ENCODE results near the gene FHIT. TPM values are rescaled to one million over a fixed set of nuclear protein-coding genes. Genes with fewer than 3 reads are reported as not detected.

The FHIT gene
- total RNA-seq, 1 experiment from 2014 or later, result 9.8 TPM

GRCh38 chr3:60728006-60728405, 523.2 kb downstream of the FHIT start:
- Histone ChIP-seq H4K20me1 (ENCODE audit: insufficient read depth) (no peaks in the 10 kb centered on the region), H2AFZ (no peak overlapping the region), H3K9me3 (ENCODE audit: insufficient read depth, low read depth) (no peaks in the 10 kb centered on the region), H3K4me1 (replicated peaks; ENCODE audit: insufficient read depth) (no peaks in the 10 kb centered on the region), H3F3A (ENCODE audit: insufficient read depth, low read depth) (no peaks in the 10 kb centered on the region), H3K79me2 (ENCODE audit: low read depth) (no peaks in the 10 kb centered on the region), H3K9me2 (ENCODE audit: insufficient read depth) (no peaks in the 10 kb centered on the region), H3K4me2 (no peak overlapping the region), H3K36me3 (ENCODE audit: low read depth) (no peaks in the 10 kb centered on the region), H3K27me3 (ENCODE audit: insufficient read depth, low read depth) (no peaks in the 10 kb centered on the region), H3K27ac (no peak overlapping the region), H3K4me3 (no peak overlapping the region)
- no TSS peak for BruUV-seq (replicated peaks)
- intact Hi-C loops (cut with micrococcal nuclease; ENCODE audit: unreplicated experiment), result no loop called here
- TF ChIP-seq EZH2 (IDR thresholded peaks at IDR 0.05; ENCODE audit: low read depth), result no peak
- no peak for TF ChIP-seq CTCF (conservative IDR thresholded peaks at IDR 0.05)
- no peak for DNase-seq
- ChIA-PET POLR2A (ENCODE audit: unreplicated experiment) (no interaction called here), CTCF (no interaction called here)

GRCh38 chr3:60720736-60721135, 530.5 kb downstream of the FHIT start:
- intact Hi-C loops (cut with micrococcal nuclease; ENCODE audit: unreplicated experiment), result no loop called here
- H3K27me3 ChIP-seq (ENCODE audit: insufficient read depth, low read depth), result no peaks in the 10 kb centered on the region
- no peaks in the 10 kb centered on the region for H3K9me2 ChIP-seq (ENCODE audit: insufficient read depth)
- no peaks in the 10 kb centered on the region for H3K9me3 ChIP-seq (ENCODE audit: insufficient read depth, low read depth)
- no peaks in the 10 kb centered on the region for H3F3A ChIP-seq (ENCODE audit: insufficient read depth, low read depth)
- TF ChIP-seq EZH2 (IDR thresholded peaks at IDR 0.05; ENCODE audit: low read depth) (no peak), CTCF (conservative IDR thresholded peaks at IDR 0.05) (no peak)
- H3K4me3 ChIP-seq, result no peak overlapping the region
- H3K4me1 ChIP-seq (replicated peaks; ENCODE audit: insufficient read depth), result no peaks in the 10 kb centered on the region
- no peak overlapping the region for H3K27ac ChIP-seq
- no peak overlapping the region for H2AFZ ChIP-seq
- ChIA-PET POLR2A (ENCODE audit: unreplicated experiment) (no interaction called here), CTCF (no interaction called here)
- no peak overlapping the region for H3K4me2 ChIP-seq
- H3K79me2 ChIP-seq (ENCODE audit: low read depth), result no peaks in the 10 kb centered on the region
- no peaks in the 10 kb centered on the region for H3K36me3 ChIP-seq (ENCODE audit: low read depth)
- no peaks in the 10 kb centered on the region for H4K20me1 ChIP-seq (ENCODE audit: insufficient read depth)
- no peak for DNase-seq
- no TSS peak for BruUV-seq (replicated peaks)

GRCh38 chr3:60716573-60716972, 534.7 kb downstream of the FHIT start:
- no peaks in the 10 kb centered on the region for H3K27me3 ChIP-seq (ENCODE audit: insufficient read depth, low read depth)
- no peaks in the 10 kb centered on the region for H3K9me2 ChIP-seq (ENCODE audit: insufficient read depth)
- POLR2A ChIA-PET (ENCODE audit: unreplicated experiment), result no interaction called here
- H3K9me3 ChIP-seq (ENCODE audit: insufficient read depth, low read depth), result no peaks in the 10 kb centered on the region
- H2AFZ ChIP-seq, result no peak overlapping the region
- DNase-seq, result no peak
- H3K4me2 ChIP-seq, result no peak overlapping the region
- CTCF ChIA-PET, result no interaction called here
- BruUV-seq (replicated peaks), result no TSS peak
- H3K4me3 ChIP-seq, result no peak overlapping the region
- H3K36me3 ChIP-seq (ENCODE audit: low read depth), result no peaks in the 10 kb centered on the region
- no peaks in the 10 kb centered on the region for H3F3A ChIP-seq (ENCODE audit: insufficient read depth, low read depth)
- H3K79me2 ChIP-seq (ENCODE audit: low read depth), result no peaks in the 10 kb centered on the region
- H3K4me1 ChIP-seq (replicated peaks; ENCODE audit: insufficient read depth), result no peaks in the 10 kb centered on the region
- TF ChIP-seq CTCF (conservative IDR thresholded peaks at IDR 0.05), result no peak
- H3K27ac ChIP-seq, result no peak overlapping the region
- intact Hi-C loops (cut with micrococcal nuclease; ENCODE audit: unreplicated experiment), result no loop called here
- H4K20me1 ChIP-seq (ENCODE audit: insufficient read depth), result no peaks in the 10 kb centered on the region

Data from PC-9 (cell line).